ENCODE results near the gene ROMO1. TPM values are rescaled to one million over a fixed set of nuclear protein-coding genes. Genes with fewer than 3 reads are reported as not detected.

ROMO1 gene
- total RNA-seq, 1 donor from 2014 or later, result 128 TPM

DNA sequence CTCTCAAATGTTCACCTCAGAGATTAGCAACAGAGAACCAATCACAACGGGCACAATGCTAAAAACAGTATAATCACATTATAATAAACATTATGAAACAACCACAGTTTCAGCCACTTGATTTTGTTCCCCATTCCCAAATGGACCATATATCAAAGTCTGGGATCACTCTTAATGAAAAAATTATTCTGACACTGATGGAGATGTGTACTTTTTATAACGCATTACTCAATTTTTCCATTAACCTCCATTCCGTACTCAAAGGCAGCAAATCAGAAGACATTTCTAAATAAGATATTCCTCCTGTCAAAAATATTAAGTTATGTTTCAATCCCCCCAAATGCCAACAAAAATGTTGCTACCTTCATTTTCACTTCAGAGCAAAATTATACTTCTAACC, 37.3 kb upstream of the ROMO1 start:
- Mint-ChIP-seq H3K9me3 (ENCODE audit: low read depth) (no peaks in the 10 kb centered on the region), H3K4me3 (ENCODE audit: unreplicated experiment) (peak overlapping the region; percentile 92), H3K27me3 (ENCODE audit: low read depth) (no peaks in the 10 kb centered on the region), H3K36me3 (ENCODE audit: low read depth) (no peaks in the 10 kb centered on the region), H3K27ac (ENCODE audit: unreplicated experiment) (peak overlapping the region; percentile 84), H3K4me1 (ENCODE audit: low read depth) (peaks cover 62% of the 10 kb centered on the region)
- DNase-seq (ENCODE audit: low spot score), result no peak
- TF ChIP-seq, protein P1, sequence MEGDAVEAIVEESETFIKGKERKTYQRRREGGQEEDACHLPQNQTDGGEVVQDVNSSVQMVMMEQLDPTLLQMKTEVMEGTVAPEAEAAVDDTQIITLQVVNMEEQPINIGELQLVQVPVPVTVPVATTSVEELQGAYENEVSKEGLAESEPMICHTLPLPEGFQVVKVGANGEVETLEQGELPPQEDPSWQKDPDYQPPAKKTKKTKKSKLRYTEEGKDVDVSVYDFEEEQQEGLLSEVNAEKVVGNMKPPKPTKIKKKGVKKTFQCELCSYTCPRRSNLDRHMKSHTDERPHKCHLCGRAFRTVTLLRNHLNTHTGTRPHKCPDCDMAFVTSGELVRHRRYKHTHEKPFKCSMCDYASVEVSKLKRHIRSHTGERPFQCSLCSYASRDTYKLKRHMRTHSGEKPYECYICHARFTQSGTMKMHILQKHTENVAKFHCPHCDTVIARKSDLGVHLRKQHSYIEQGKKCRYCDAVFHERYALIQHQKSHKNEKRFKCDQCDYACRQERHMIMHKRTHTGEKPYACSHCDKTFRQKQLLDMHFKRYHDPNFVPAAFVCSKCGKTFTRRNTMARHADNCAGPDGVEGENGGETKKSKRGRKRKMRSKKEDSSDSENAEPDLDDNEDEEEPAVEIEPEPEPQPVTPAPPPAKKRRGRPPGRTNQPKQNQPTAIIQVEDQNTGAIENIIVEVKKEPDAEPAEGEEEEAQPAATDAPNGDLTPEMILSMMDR (IDR thresholded peaks at IDR 0.05), result no peak

DNA sequence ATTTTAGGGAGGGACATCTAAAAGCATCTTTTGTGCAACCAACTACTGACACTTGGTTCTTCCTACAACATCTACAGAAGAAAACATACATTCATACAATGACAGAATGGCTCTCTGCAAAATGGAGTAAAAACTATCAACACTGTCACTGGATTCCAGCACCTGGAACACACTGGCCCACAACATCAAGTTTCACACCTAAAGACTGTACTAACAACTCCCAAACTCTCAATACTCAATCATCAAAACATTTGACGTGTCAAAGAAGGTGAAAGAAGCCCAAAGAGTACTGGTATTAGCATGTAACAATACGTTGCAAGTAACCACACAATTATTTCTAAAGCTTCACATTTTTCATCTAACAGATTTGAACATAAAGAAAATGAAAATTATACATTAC, 36.7 kb upstream of the ROMO1 start:
- TF ChIP-seq, protein P1 (IDR thresholded peaks at IDR 0.05), result no peak
- Mint-ChIP-seq H3K27me3 (ENCODE audit: low read depth) (no peaks in the 10 kb centered on the region), H3K36me3 (ENCODE audit: low read depth) (no peaks in the 10 kb centered on the region), H3K27ac (ENCODE audit: unreplicated experiment) (peak overlapping the region; percentile 84), H3K4me1 (ENCODE audit: low read depth) (peaks cover 56% of the 10 kb centered on the region), H3K4me3 (ENCODE audit: unreplicated experiment) (peak overlapping the region; percentile 92), H3K9me3 (ENCODE audit: low read depth) (no peaks in the 10 kb centered on the region)
- DNase-seq (ENCODE audit: low spot score), result no peak

DNA sequence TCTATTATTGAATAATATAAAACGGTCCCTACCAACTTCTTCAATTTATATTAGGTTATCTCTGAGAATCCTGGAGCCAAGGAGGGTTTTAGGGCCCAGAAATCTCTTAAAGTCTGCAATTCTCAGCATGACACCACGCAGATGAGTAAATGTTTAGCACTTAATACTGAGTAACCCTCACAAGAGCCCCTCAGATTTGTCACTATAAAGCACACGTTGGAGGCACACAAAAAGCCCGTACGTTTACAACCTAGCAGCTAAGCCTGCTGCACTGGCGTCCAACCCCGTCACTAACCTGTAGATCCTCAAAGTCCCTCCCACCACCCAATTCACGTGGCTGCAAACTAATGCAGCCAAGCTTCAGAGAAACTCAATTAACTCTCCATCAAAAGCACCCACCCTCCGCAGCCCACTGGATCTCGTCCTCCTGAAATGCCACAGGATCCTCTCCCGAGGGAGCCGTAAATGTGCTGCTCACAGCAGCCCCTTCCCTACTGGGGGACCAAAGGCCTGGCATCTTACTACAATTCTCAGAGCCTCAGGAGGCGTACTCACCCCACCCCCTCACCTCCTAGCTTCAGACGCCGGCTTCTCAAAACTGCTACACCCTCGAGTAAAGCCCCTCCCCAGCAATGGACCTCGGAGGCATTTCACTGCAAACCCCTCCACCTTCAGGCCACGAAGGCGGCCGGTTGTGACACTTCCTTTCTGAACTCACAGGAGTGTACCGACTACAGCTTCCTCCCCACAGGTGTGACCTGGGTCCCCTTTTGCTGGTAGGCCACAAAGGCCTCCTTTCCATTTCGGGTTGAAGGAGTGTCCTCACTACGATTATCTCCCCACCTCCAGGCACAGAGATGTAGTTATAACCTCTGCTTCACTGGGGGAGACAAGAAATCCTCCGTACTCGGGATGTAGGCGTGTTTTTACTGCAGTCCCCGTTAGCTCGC, 35.4 kb upstream of the ROMO1 start:
- TF ChIP-seq, protein P1 (IDR thresholded peaks at IDR 0.05), result no peak
- DNase-seq (ENCODE audit: low spot score), result no peak
- H3K9me3 Mint-ChIP-seq (ENCODE audit: low read depth), result no peaks in the 10 kb centered on the region
- H3K27me3 Mint-ChIP-seq (ENCODE audit: low read depth), result no peaks in the 10 kb centered on the region
- H3K27ac Mint-ChIP-seq (ENCODE audit: unreplicated experiment), result peak overlapping the region; percentile 99
- H3K36me3 Mint-ChIP-seq (ENCODE audit: low read depth), result peaks cover 4% of the 10 kb centered on the region
- H3K4me3 Mint-ChIP-seq (ENCODE audit: unreplicated experiment), result peak overlapping the region; percentile 92
- H3K4me1 Mint-ChIP-seq (ENCODE audit: low read depth), result peaks cover 55% of the 10 kb centered on the region

DNA sequence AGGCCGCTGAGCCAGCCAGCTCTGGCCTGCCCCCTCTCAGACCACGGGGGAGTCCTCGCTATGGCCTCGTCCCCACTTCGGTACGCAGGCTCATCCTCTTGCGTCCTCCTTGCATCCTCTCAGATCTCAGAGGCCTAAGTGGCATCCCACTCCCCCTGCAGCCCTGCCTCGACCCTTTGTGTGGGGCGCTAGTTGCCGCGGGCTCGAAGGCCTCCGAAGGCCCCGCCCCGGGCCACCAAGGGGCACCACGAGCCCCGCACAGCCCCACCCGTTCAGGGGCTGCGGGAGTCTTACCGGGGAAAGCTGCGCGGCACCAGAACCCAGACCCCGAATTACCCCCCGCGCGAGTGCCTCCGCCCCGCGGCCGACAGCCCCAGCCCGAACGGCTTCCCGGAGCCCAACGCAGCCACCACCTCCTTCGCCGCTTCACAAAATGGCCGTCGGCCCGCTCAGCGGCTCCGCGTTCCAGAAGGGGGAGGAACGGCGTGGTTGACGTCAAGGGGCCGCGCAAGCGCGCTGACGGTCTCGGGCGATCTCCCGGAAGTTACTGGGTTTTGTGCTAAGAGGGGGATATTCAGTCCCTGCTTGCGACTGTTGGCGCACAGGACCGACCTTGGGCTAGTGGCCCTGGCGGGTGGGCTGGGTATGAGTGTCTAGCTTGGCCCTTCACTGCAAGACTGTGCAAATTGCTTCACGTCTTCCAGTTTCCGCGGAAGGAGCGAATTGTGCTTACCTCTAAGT, 34.6 kb upstream of the ROMO1 start, which contains the start of the genes CPNE1 and RBM12:
CPNE1 (minus strand) TSS at position 435 of the 741 bp plus-strand sequence. CDS start 31,977 bp downstream, outside the sequence.
RBM12 (minus strand) TSS at position 435 of the 741 bp plus-strand sequence. CDS start 9,578 bp downstream, outside the sequence.
- DNase-seq (ENCODE audit: low spot score), result peak; percentile 95

More for the DNA sequence above, 34.6 kb upstream of the ROMO1 start, which contains the start of the genes CPNE1 and RBM12:
- H3K27me3 Mint-ChIP-seq (ENCODE audit: low read depth), result no peaks in the 10 kb centered on the region
- TF ChIP-seq, protein P1 (IDR thresholded peaks at IDR 0.05), result peak; percentile 29
- H3K27ac Mint-ChIP-seq (ENCODE audit: unreplicated experiment), result peak within 1 kb of the TSS; percentile 99
- H3K36me3 Mint-ChIP-seq (ENCODE audit: low read depth), result peaks cover 11% of the 10 kb centered on the region
- no peaks in the 10 kb centered on the region for H3K9me3 Mint-ChIP-seq (ENCODE audit: low read depth)
- peaks cover 47% of the 10 kb centered on the region for H3K4me1 Mint-ChIP-seq (ENCODE audit: low read depth)
- H3K4me3 Mint-ChIP-seq (ENCODE audit: unreplicated experiment), result peak within 1 kb of the TSS; percentile 92
